Measurements from ENCODE around the gene CD109.

Gene CD109

GRCh38 chr6:73854998-73855718 lies 159.2 kb downstream of the CD109 start:
- no peak for DNase-seq (ENCODE audit: low read depth in 2 of 2, low spot score in 1 of 2)

DNA sequence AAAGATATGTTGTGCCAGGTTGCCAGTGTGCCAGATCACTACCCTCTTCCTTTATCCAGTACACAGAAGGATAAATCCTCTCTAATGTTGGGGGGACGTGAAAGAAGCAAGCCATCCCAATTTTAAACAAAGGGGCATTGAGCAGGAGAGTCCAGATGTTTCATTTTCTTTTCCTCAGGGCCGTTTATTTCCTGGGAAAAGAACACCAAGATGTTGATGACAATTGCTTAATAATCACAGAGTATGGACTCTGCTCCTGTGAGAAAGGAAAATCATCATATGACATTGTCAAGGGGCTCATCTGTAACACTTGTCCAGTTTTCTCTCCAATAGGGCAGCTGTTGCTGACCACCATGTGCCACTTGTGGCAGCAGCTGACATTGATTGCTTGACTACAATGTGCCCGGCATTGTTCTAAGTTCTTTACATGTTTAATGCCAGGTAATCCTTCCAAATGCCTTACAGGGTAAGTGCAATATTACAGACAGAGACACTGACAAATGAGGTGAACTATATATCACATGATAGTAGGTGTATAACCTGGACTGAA lies 161.4 kb downstream of the CD109 start:
- no peak for DNase-seq (ENCODE audit: low read depth in 2 of 2, low spot score in 1 of 2)

DNA sequence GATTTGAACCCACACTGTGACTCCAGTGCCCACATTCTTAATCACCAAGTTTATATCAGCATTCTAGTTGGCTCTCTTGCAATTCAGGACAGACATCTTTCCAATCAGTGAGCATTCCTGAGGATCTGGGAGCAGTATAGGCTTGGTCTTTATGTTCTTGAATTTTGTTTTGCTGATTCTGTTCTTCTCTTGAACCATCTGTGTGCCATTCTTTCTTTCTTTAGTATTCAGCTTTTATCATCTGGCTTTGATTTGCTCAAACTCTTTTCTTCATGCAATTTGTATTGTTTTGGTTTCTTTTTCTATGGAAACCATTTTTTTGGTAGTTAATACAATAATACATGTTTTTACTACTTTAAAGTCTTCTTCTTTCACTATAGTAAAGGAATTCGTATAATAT lies 162.4 kb downstream of the CD109 start:
- no peak for DNase-seq (ENCODE audit: low read depth in 2 of 2, low spot score in 1 of 2)

DNA sequence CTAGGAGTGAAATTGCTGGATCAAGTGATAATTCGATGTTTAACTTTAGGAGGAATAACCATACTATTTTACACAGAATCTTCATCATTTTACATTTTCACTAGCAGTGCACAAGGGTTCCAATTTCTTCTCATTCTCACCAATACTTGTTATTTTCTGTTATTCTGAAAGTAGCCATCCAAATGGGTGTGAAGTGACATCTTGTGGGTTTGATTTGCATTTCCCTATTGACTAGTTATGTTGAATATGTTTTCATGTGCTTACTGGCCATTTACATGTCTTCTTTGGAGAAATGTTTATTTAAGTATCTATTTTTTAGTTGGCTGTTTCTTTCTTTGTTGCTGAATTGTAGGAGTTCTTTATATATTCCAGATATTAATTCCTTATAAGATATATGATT lies 164.3 kb downstream of the CD109 start:
- no peak for DNase-seq (ENCODE audit: low read depth in 2 of 2, low spot score in 1 of 2)

DNA sequence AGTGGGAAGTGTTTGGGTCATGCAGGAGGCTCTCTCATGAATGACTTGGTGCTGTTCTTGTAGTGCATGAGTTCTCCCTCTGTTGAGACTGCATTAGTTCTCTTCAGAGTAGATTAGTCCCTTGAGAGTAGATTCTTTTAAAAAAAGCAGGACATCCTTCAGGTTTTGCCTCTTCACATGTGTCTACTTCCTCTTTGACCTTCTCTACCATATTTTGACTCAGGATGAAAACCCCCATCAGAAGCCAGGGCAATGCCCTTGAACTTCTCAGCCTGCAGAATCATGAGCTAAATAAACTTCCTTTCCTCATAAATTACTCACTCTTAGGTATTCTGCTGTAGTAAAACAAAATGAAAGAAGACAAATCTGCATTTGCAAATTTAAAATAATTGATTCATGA lies 170.3 kb downstream of the CD109 start:
- no peak for DNase-seq (ENCODE audit: low read depth in 2 of 2, low spot score in 1 of 2)

DNA sequence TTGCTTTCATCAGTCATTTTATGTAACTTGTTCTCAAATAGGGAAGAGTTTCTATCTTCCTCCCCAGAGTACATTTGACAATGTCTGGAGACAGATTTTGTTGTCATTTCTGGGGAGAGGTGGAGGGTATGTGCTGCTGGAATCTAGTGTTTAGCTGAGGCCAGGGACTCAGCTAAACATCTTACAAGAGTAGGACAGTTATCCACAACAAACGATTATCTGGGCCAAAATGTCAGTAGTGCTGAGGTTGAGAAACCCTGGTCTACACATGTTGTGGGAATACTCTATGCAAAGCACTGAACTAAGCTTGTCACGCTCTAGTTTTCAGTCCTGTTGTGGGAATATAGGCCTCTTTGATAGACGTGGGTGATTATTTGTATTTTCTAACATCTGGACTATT lies 171.4 kb downstream of the CD109 start:
- DNase-seq (ENCODE audit: low read depth in 2 of 2, low spot score in 1 of 2): no peak

- no peak for DNase-seq (ENCODE audit: low read depth in 2 of 2, low spot score in 1 of 2)
Measured at GRCh38 chr6:73870907-73871306, 174.9 kb downstream of the CD109 start.

DNA sequence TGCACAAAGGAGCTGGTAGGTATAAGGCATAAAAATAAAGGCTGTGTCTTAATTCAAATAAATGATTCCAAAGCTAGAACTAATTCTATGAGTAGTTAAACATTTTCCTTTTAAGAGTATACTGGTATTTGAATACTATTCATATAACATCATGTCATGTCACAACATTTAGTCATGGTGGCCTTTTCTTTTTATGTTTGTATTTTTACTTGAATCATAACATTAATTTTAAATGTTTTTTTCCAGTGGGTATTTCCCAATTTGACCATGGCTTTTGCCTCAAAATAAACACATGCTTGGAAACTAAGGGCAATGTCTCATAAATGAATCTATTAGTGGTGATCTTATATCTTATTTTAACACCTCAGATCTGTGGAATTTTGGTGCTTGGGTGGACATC lies 177.1 kb downstream of the CD109 start:
- DNase-seq (ENCODE audit: low read depth in 2 of 2, low spot score in 1 of 2): no peak
